ENCODE results near the gene MC1R. TPM values are rescaled to one million over a fixed set of nuclear protein-coding genes. Genes with fewer than 3 reads are reported as not detected.

The MC1R gene
- total RNA-seq, 4 donors from 2014 or later, result 3.6 to 29.3 (median 8.9) TPM

GRCh38 chr16:89936034-89936433, 17.4 kb downstream of the MC1R start:
- Histone ChIP-seq H3K9me3 (no peaks in the 10 kb centered on the region), H3K4me3 (no peak overlapping the region), H3K4me1 (no peaks in the 10 kb centered on the region), H3K27me3 (no peaks in the 10 kb centered on the region), H3K27ac (no peak overlapping the region), H3K36me3 (no peaks in the 10 kb centered on the region)
- DNase-seq (ENCODE audit: low spot score in 2 of 2), result no peak
- 62% methylated on average over 13 of the region's 13 CpGs for WGBS
- TF ChIP-seq POLR2AphosphoS5 (IDR thresholded peaks at IDR 0.05) (no peak), EP300 (IDR thresholded peaks at IDR 0.05) (no peak), POLR2A (IDR thresholded peaks at IDR 0.05) (no peak), CTCF (IDR thresholded peaks at IDR 0.05) (no peak)

- no peak for TF ChIP-seq POLR2AphosphoS5 (IDR thresholded peaks at IDR 0.05)
- no peak for TF ChIP-seq CTCF (IDR thresholded peaks at IDR 0.05)
- no peak for TF ChIP-seq POLR2A (IDR thresholded peaks at IDR 0.05)
- no peak for TF ChIP-seq EP300 (IDR thresholded peaks at IDR 0.05)
- Histone ChIP-seq H3K36me3 (no peaks in the 10 kb centered on the region), H3K4me1 (no peaks in the 10 kb centered on the region), H3K27ac (no peak overlapping the region), H3K9me3 (no peaks in the 10 kb centered on the region), H3K27me3 (no peaks in the 10 kb centered on the region), H3K4me3 (no peak overlapping the region)
- DNase-seq (ENCODE audit: low spot score in 2 of 2), result no peak
- 97% methylated on average over 6 of the region's 14 CpGs for WGBS
Observed at GRCh38 chr16:89936508-89936907, 17.8 kb downstream of the MC1R start.

- WGBS, result 92% methylated on average over 15 of the region's 20 CpGs
- Histone ChIP-seq H3K36me3 (no peaks in the 10 kb centered on the region), H3K27ac (no peak overlapping the region), H3K9me3 (no peaks in the 10 kb centered on the region), H3K27me3 (no peaks in the 10 kb centered on the region), H3K4me1 (no peaks in the 10 kb centered on the region), H3K4me3 (no peak overlapping the region)
- DNase-seq (ENCODE audit: low spot score in 2 of 2), result no peak
- no peak for TF ChIP-seq POLR2A (IDR thresholded peaks at IDR 0.05)
- TF ChIP-seq POLR2AphosphoS5 (IDR thresholded peaks at IDR 0.05), result no peak
- no peak for TF ChIP-seq CTCF (IDR thresholded peaks at IDR 0.05)
- no peak for TF ChIP-seq EP300 (IDR thresholded peaks at IDR 0.05)
Observed at GRCh38 chr16:89936981-89937380, 18.3 kb downstream of the MC1R start.

- no peak for DNase-seq (ENCODE audit: low spot score in 2 of 2)
- Histone ChIP-seq H3K27ac (no peak overlapping the region), H3K36me3 (no peaks in the 10 kb centered on the region), H3K4me3 (no peak overlapping the region), H3K9me3 (no peaks in the 10 kb centered on the region), H3K4me1 (no peaks in the 10 kb centered on the region), H3K27me3 (no peaks in the 10 kb centered on the region)
- 68% methylated on average over 21 of the region's 21 CpGs for WGBS
- no peak for TF ChIP-seq EP300 (IDR thresholded peaks at IDR 0.05)
- no peak for TF ChIP-seq POLR2AphosphoS5 (IDR thresholded peaks at IDR 0.05)
- TF ChIP-seq POLR2A (IDR thresholded peaks at IDR 0.05), result no peak
- no peak for TF ChIP-seq CTCF (IDR thresholded peaks at IDR 0.05)
Observed at GRCh38 chr16:89938175-89938885, 19.7 kb downstream of the MC1R start.

- Histone ChIP-seq H3K4me3 (no peak overlapping the region), H3K4me1 (peaks cover 32% of the 10 kb centered on the region), H3K27me3 (peaks cover 4% of the 10 kb centered on the region), H3K36me3 (no peaks in the 10 kb centered on the region), H3K9me3 (no peaks in the 10 kb centered on the region), H3K27ac (no peak overlapping the region)
- WGBS, result 78% methylated on average over 5 of the region's 5 CpGs
- DNase-seq (ENCODE audit: low spot score in 2 of 2), result no peak
- TF ChIP-seq CTCF (IDR thresholded peaks at IDR 0.05) (no peak), POLR2AphosphoS5 (IDR thresholded peaks at IDR 0.05) (no peak), EP300 (IDR thresholded peaks at IDR 0.05) (no peak), POLR2A (IDR thresholded peaks at IDR 0.05) (no peak)
Observed at GRCh38 chr16:89944773-89945172, 26.1 kb downstream of the MC1R start.
